Head of caudate nucleus (tissue), 42 donors: ENCODE measurements around the gene PTP4A1.

Experiments used
- DNase-seq, 42 donors: peaks; one replicate each; pipeline versions ENCODE4 v3.0.0 to v3.0.0-alpha.2; 2020 to 2021; ENCODE audit warnings: mixed read lengths in 7 of 42
- intact Hi-C: fragments of 100-400 bp; cut with DNase I; formaldehyde crosslinking; loops from one replicate; pipeline ENCODE4 v1.15.0; 2022

The PTP4A1 gene

DNA sequence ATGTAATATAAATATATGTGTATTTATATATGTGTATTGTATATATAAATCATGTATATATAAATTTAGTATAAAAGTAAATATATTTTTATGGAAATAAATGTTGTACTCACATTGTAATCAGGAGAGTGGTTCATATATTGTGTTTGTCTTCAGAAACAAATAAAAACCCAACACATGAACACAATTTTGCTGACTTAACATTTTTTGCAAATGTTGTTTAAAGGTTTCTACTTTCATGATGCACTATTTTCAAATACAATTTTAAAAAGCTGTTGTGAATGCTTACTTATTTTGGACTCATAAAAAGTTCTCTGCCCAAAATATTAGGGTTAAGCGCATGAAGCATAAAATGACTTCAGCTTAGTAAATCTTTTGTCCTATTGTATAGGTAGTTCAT is 39.3 kb downstream of the PTP4A1 start:
- intact Hi-C loops = no loop called here
- no peak for DNase-seq

DNA sequence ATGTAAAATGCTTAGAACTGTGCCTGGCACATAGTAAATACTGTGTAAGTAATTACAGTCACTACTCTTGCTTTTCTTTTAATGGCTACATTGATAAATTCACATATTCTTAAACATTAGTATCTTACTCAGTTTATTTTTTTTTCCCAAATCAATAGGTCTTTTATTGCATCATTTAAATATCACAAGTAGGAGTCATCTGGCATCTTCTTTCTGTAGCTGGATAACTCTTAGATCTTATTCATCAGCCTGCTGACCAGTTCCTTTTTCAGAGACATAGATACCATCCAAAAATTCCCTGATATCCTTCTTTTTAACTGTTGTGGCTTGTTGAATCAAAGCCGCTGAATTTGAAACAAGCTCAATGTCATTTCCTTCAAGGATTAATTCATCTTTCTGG is 43.3 kb downstream of the PTP4A1 start:
- intact Hi-C loops = no loop called here
- no peak for DNase-seq
